IgD-negative memory B cell (primary cell): ENCODE data around the gene LZTS3. TPM values are rescaled to one million over a fixed set of nuclear protein-coding genes. Genes with fewer than 3 reads are reported as not detected.
A peak's percentile ranks its signal among the peaks of the same experiment; 100 is the strongest.
"Not testable (repeated sequence)": the region's sequence is repeated elsewhere in the genome, so short reads cannot be mapped to it uniquely, and the experiment has no call there.

Experiments used
- H3K27ac Mint-ChIP-seq, 3 donors: one replicate each; pipeline ENCODE4 v1.8.0; 2020 to 2022; ENCODE audit warnings: mild to moderate bottlenecking in 3 of 3, mixed read lengths in 3 of 3, moderate library complexity in 1 of 3
- H3K27me3 Mint-ChIP-seq: one replicate; pipeline ENCODE4 v1.8.0; 2021; ENCODE audit warnings: mixed read lengths
- H3K36me3 Mint-ChIP-seq: one replicate; pipeline ENCODE4 v1.8.0; 2020; ENCODE audit warnings: mild to moderate bottlenecking, mixed read lengths
- H3K4me1 Mint-ChIP-seq, 3 donors: one replicate each; pipeline ENCODE4 v1.8.0; 2020 to 2022; ENCODE audit warnings: mixed read lengths in 3 of 3, mild to moderate bottlenecking in 1 of 3
- H3K4me3 Mint-ChIP-seq, 4 donors: one replicate each; pipeline ENCODE4 v1.8.0; 2020 to 2022; ENCODE audit warnings: mild to moderate bottlenecking in 4 of 4, mixed read lengths in 4 of 4, moderate library complexity in 3 of 4
- H3K9me3 Mint-ChIP-seq, 3 donors: one replicate each; pipeline ENCODE4 v1.8.0; 2020 to 2021; ENCODE audit warnings: mixed read lengths in 3 of 3, mild to moderate bottlenecking in 1 of 3
- polyA plus RNA-seq: library from polyadenylated mRNA; unstranded; fragments of 300-500 nt; fragmentation: Illumina TruSeq; gene quantifications from one replicate; pipeline ENCODE4 v1.2.3, GENCODE V29; 2021

LZTS3 gene
- polyA plus RNA-seq, 1 donor from 2014 or later = 0.45 TPM

GRCh38 chr20:3146732-3147341 lies 26.5 kb downstream of the LZTS3 start:
- peak overlapping the region in 1 of 3 donors; percentile 23 for H3K27ac Mint-ChIP-seq

GRCh38 chr20:3141757-3142156 lies 31.6 kb downstream of the LZTS3 start:
- Mint-ChIP-seq H3K9me3 (no peaks in the 10 kb centered on the region), H3K4me3 (no peak overlapping the region), H3K27ac (no peak overlapping the region), H3K4me1 (peaks cover 5 to 14% (median 9%) of the 10 kb centered on the region in 3 donors), H3K27me3 (no peaks in the 10 kb centered on the region), H3K36me3 (peaks cover 10% of the 10 kb centered on the region)

More at GRCh38 chr20:3146732-3147341, 26.5 kb downstream of the LZTS3 start:
- Mint-ChIP-seq H3K4me1 (peaks cover 11 to 26% (median 18%) of the 10 kb centered on the region in 3 donors), H3K36me3 (peaks cover 8% of the 10 kb centered on the region), H3K4me3 (no peak overlapping the region), H3K9me3 (no peaks in the 10 kb centered on the region), H3K27me3 (no peaks in the 10 kb centered on the region)

DNA sequence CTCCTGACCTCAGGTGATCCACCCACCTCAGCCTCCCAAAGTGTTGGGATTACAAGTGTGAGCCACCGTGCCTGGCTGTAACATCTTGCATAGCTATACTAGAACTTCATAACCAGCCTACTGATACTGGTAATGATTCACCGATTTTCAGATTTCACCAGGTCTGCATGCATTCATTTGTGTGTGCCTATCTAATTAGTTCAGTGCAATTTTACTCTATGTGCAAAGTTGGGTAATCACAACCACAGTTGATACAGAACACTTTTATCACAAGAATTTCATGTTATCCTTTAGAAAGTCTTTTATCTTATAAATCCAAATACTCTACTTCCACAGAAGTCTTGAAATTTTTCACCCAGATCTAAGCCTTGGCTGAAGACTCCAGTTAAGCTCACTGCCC lies 35.9 kb downstream of the LZTS3 start:
- H3K27ac Mint-ChIP-seq = no peak overlapping the region
- peaks cover 7 to 12% (median 9%) of the 10 kb centered on the region in 3 donors for H3K4me1 Mint-ChIP-seq

DNA sequence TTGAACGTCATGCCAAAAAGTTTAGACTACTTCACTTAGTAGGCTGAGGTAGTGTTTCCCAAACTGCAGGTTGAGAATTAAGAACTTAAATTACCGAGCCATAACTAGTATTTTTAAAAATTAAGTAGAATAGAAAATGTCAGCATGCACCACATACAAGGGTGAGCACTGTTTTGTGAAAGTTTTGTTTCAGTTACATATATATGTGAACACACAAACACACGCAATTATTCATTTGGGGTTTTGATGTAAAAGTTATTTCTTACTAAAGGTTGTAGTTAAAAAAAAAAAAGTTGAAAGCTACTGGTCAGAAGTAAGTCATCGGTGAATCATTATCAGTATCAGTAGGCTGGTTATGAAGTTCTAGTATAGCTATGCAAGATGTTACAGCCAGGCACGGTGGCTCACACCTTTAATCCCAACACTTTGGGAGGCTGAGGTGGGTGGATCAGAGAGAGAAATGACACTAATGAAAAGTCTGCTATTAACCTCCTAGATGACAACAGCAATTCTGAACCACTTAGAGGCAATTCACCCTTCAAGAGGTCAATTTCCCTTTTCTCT lies 37.8 kb downstream of the LZTS3 start:
- H3K4me3 Mint-ChIP-seq = no peak overlapping the region
- no peak overlapping the region for H3K27ac Mint-ChIP-seq

More for the DNA sequence above, 35.9 kb downstream of the LZTS3 start:
- Mint-ChIP-seq H3K4me3 (no peak overlapping the region), H3K9me3 (no peaks in the 10 kb centered on the region), H3K27me3 (no peaks in the 10 kb centered on the region), H3K36me3 (peaks cover 2% of the 10 kb centered on the region)

DNA sequence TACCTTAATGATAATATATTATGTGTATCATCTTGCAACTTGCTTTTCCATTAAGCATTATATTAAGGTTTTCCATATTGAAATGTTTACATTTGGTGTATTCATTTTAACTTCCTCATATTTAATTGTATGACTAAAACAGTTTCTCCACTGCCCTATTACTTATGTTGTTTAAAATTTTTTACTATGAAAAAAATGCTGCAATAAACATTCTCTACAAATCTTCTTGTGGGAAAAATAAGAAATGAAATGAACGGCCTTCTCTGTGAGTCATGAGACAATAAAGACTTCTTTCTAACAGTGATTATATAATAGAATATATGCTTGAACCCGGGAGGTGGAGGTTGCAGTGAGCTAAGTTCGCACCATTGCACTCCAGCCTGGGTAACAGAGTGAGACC lies 39.2 kb downstream of the LZTS3 start:
- H3K4me1 Mint-ChIP-seq = peaks cover 5 to 9% (median 9%) of the 10 kb centered on the region in 3 donors
- H3K9me3 Mint-ChIP-seq = no peaks in the 10 kb centered on the region
- H3K4me3 Mint-ChIP-seq = no peak overlapping the region
- peaks cover 2% of the 10 kb centered on the region for H3K36me3 Mint-ChIP-seq
- H3K27me3 Mint-ChIP-seq = no peaks in the 10 kb centered on the region
- H3K27ac Mint-ChIP-seq = no peak overlapping the region

More for the DNA sequence above, 37.8 kb downstream of the LZTS3 start:
- Mint-ChIP-seq H3K9me3 (no peaks in the 10 kb centered on the region), H3K27me3 (no peaks in the 10 kb centered on the region), H3K36me3 (peaks cover 2% of the 10 kb centered on the region), H3K4me1 (peaks cover 6 to 11% (median 9%) of the 10 kb centered on the region in 3 donors)

DNA sequence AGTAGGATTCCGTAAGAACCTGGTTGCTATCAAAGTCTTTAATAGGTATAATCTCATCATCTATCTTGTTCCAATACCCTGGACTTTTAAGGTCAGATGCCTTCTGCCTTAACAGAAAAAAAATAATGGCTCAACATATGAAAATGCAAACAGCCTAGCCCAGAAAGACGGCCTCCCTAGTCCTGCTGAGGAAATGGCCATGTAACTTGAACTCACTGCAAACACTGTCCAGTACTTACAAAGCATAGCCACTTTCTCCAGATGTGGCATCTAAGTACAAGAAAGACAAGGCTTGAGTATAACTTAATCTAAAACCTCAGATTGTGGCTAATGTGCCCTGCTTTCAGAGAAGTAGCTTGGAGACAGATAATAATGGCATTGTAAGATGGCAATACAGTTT lies 40.2 kb downstream of the LZTS3 start:
- Mint-ChIP-seq H3K4me1 (peaks cover 5 to 9% (median 7%) of the 10 kb centered on the region in 3 donors), H3K4me3 (no peak overlapping the region), H3K36me3 (peaks cover under 1% of the 10 kb centered on the region), H3K27ac (no peak overlapping the region), H3K9me3 (no peaks in the 10 kb centered on the region), H3K27me3 (no peaks in the 10 kb centered on the region)

DNA sequence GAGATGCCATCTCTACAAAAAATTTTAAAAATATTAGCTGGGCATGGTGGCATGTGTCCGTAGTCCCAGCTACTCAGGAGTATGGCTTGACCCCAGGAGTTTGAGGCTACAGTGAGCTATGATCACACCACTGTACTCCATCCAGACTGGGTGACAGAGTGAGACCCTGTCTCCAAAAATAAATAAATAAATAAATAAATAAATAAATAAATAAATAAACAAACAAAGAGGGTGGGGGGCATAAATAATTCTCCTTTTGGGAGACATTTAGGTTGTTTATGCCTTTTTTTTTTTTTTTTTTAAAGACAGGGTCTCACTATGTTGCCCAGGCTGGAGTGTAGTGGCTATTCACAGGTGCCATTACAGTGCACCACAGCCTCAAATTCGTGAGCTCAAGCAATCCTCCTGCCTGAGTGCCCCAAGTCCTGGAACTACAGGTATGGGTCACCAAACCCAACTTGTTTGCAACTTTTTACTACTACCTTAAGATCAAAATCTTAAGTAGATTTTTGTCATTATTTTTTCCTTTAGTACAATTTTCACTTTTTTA lies 43.2 kb downstream of the LZTS3 start:
- Mint-ChIP-seq H3K4me3 (no peak overlapping the region), H3K4me1 (peaks cover 0 to 4% (median 3%) of the 10 kb centered on the region in 3 donors), H3K27me3 (no peaks in the 10 kb centered on the region), H3K36me3 (no peaks in the 10 kb centered on the region), H3K27ac (no peak overlapping the region), H3K9me3 (no peaks in the 10 kb centered on the region)

DNA sequence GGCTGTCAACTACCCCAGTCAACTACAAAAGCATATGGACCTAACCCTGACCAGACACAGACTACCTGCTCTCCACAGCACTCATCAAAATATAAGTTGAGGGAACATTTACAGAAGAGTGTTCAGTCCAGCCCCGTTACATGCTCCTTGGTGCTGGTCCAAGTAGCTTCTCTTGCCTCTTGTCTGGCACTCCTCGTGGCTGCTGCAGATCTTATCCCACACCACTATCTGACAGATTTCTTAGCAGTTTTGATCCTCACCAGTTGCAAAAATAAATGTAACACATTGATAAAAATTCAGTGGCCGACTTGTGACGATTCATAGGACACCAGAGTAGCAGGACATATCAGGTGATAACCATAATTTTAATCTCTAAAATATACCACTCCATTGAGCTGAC lies 44.3 kb downstream of the LZTS3 start:
- no peak overlapping the region for H3K27ac Mint-ChIP-seq
- no peaks in the 10 kb centered on the region for H3K9me3 Mint-ChIP-seq
- no peaks in the 10 kb centered on the region for H3K27me3 Mint-ChIP-seq

DNA sequence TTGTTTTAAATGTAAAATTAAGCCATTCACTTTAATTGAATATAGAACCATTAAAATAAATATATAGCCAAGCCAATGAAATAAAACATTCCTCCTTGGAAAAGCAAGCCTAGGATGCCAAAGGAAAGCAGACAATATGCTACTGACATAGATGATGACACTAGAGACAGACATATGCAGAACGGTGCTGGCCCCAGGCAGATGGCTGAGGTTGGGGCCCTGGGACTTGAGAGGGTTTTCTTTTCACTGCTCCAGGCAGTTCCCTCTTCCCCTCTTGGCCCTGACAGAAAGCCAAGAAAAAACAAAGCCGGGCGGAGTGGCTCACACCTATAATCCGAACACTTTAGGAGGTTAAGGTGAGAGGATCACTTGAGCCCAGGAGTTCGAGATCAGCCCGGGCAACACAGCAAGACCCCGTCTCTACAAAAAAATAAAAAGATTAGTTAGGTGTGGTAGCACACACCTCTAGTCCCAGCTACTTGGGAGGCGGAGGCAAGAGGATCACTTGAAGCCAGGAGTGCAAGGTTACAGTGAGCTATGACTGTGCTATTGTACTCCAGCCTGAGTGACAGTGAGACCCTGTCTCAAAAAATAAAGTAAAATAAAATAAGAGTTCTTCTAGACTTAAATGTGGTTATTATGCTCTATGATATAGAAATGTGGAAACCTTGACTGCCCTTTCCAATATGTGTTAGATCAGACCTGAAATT lies 44.9 kb downstream of the LZTS3 start:
- Mint-ChIP-seq H3K27ac (no peak overlapping the region), H3K27me3 (no peaks in the 10 kb centered on the region), H3K36me3 (peaks cover 1% of the 10 kb centered on the region), H3K4me1 (peaks cover 2 to 3% (median 3%) of the 10 kb centered on the region in 3 donors), H3K4me3 (no peak overlapping the region), H3K9me3 (peaks cover 1 to 2% (median 1%) of the 10 kb centered on the region in 3 donors)

More for the DNA sequence above, 44.3 kb downstream of the LZTS3 start:
- Mint-ChIP-seq H3K4me3 (no peak overlapping the region), H3K36me3 (no peaks in the 10 kb centered on the region), H3K4me1 (peaks cover 0 to 3% (median 3%) of the 10 kb centered on the region in 3 donors)

GRCh38 chr20:3126527-3126859 lies 46.9 kb downstream of the LZTS3 start:
- no peak overlapping the region for H3K4me3 Mint-ChIP-seq
- H3K36me3 Mint-ChIP-seq = peaks cover 11% of the 10 kb centered on the region
- H3K9me3 Mint-ChIP-seq = peaks cover 3 to 13% (median 5%) of the 10 kb centered on the region in 3 donors
- no peak overlapping the region for H3K27ac Mint-ChIP-seq
- H3K27me3 Mint-ChIP-seq = no peaks in the 10 kb centered on the region
- H3K4me1 Mint-ChIP-seq = peaks cover 0 to 4% (median 3%) of the 10 kb centered on the region in 3 donors

DNA sequence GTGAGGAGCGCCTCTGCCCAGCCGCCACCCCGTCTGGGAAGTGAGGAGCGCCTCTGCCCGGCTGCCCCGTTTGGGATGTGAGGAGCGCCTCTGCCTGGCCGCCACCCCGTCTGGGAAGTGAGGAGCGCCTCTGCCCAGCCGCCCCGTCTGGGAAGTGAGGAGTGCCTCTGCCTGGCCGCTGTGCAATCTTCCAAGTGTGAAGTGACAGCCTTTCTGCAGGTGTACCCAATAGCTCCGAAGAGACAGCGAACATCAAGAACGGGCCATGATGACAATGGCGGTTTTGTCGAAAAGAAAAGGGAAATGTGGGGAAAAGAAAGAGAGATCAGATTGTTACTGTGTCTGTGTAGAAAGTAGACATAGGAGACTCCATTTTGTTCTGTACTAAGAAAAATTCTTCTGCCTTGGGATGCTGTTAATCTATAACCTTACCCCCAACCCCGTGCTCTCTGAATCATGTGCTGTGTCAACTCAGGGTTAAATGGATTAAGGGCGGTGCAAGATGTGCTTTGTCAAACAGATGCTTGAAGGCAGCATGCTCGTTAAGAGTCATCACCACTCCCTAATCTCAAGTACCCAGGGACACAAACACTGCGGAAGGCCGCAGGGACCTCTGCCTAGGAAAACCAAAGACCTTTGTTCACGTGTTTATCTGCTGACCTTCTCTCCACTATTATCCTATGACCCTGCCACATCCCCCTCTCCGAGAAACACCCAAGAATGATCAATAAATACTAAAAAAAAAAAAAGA lies 47.4 kb downstream of the LZTS3 start:
- not testable (repeated sequence) for H3K27me3 Mint-ChIP-seq, H3K4me3 Mint-ChIP-seq, H3K4me1 Mint-ChIP-seq, H3K27ac Mint-ChIP-seq
- H3K36me3 Mint-ChIP-seq = peaks cover 11% of the 10 kb centered on the region
- peaks cover 3 to 13% (median 5%) of the 10 kb centered on the region in 3 donors for H3K9me3 Mint-ChIP-seq

- H3K4me3 Mint-ChIP-seq, H3K27me3 Mint-ChIP-seq, H3K27ac Mint-ChIP-seq, H3K4me1 Mint-ChIP-seq: not testable (repeated sequence)
- Mint-ChIP-seq H3K9me3 (peaks cover 3 to 13% (median 5%) of the 10 kb centered on the region in 3 donors), H3K36me3 (peaks cover 11% of the 10 kb centered on the region)
Observed at GRCh38 chr20:3124773-3125560, 48.4 kb downstream of the LZTS3 start.

DNA sequence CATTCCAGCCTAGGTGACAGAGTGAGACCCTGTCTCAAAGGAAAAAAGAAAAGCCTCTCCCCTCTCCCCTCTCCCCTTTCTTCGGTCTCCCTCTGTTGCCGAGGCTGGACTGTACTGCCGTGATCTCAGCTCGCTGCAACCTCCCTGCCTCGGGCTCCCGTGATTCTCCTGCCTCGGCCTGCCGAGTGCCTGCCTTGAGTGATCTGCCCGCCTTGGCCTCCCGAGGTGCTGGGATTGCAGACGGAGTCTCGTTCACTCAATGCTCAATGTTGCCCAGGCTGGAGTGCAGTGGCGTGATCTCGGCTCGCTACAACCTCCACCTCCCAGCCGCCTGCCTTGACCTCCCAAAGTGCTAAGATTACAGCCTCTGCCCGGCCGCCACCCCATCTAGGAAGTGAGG lies 49.2 kb downstream of the LZTS3 start:
- H3K4me3 Mint-ChIP-seq, H3K4me1 Mint-ChIP-seq, H3K27ac Mint-ChIP-seq, H3K27me3 Mint-ChIP-seq: not testable (repeated sequence)
- Mint-ChIP-seq H3K36me3 (peaks cover 12% of the 10 kb centered on the region), H3K9me3 (peaks cover 3 to 13% (median 5%) of the 10 kb centered on the region in 3 donors)

DNA sequence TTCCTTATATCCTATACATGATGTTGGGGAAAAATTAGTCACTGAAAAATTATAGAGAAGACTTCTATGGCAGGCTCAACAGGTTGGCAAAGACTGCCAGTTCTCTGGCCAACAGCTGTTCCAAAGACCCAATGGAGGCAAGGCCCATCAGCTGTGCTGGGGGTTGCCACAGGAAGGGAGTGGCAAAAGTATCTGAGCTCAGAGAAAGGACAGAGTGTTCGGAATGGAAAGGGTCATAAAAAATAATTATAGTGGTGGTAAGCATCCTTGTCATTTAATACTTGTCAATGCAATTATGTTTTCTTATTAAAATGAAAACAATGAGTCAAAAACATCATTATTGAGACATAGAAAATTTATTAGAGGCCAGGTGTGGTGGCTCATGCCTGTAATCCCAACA lies 49.8 kb downstream of the LZTS3 start:
- Mint-ChIP-seq H3K4me3 (no peak overlapping the region), H3K27ac (no peak overlapping the region)

More for the DNA sequence above, 49.8 kb downstream of the LZTS3 start:
- Mint-ChIP-seq H3K36me3 (peaks cover 13% of the 10 kb centered on the region), H3K4me1 (peaks cover 3 to 4% (median 4%) of the 10 kb centered on the region in 3 donors), H3K9me3 (peaks cover 3 to 13% (median 5%) of the 10 kb centered on the region in 3 donors), H3K27me3 (no peaks in the 10 kb centered on the region)
